MCF 10A (cell line): ENCODE results near the gene RGS13. TPM values are rescaled to one million over a fixed set of nuclear protein-coding genes. Genes with fewer than 3 reads are reported as not detected.

ENCODE experiments used
- BruUV-seq: library from RNA; stranded (reverse); fragments of 400-500 nt; replicated peaks from 2 replicates; lab custom pipeline; 2021; lab: Mats Ljungman, UMichigan
- CTCF ChIA-PET: fragments of 300-600 bp; sonication (Branson Sonifier 250); formaldehyde crosslinking; extraction: SDS; loops from one replicate; lab custom pipeline; 2021; ENCODE audit warnings: antibody characterized with exemption, inconsistent platforms; lab: Yijun Ruan, JAX
- POLR2A ChIA-PET: fragments of 300-600, 350-650 bp; sonication (Branson Sonifier 250); formaldehyde crosslinking; extraction: SDS; loops from one replicate; lab custom pipeline; 2020; ENCODE audit warnings: antibody characterized with exemption, inconsistent platforms; lab: Yijun Ruan, JAX
- DNase-seq: peaks from one replicate; pipeline ENCODE4 v3.0.0-alpha.2; 2018; ENCODE audit not compliant: unreplicated experiment
- H3K27ac Mint-ChIP-seq: one replicate; pipeline ENCODE4 v1.8.0; 2022; ENCODE audit warnings: mild to moderate bottlenecking, low read depth, mixed read lengths; ENCODE audit not compliant: unreplicated experiment
- H3K27me3 Mint-ChIP-seq: one replicate; pipeline ENCODE4 v1.8.0; 2022; ENCODE audit warnings: mixed read lengths; ENCODE audit not compliant: insufficient read depth, unreplicated experiment
- H3K36me3 Mint-ChIP-seq: one replicate; pipeline ENCODE4 v1.8.0; 2022; ENCODE audit warnings: mild to moderate bottlenecking, moderate library complexity, mixed read lengths; ENCODE audit not compliant: insufficient read depth, unreplicated experiment
- H3K4me1 Mint-ChIP-seq: one replicate; pipeline ENCODE4 v1.8.0; 2022; ENCODE audit warnings: mixed read lengths; ENCODE audit not compliant: insufficient read depth, unreplicated experiment
- H3K4me3 Mint-ChIP-seq: one replicate; pipeline ENCODE4 v1.8.0; 2022; ENCODE audit warnings: mild to moderate bottlenecking, moderate library complexity, mixed read lengths; ENCODE audit not compliant: unreplicated experiment
- H3K9me3 Mint-ChIP-seq: one replicate; pipeline ENCODE4 v1.8.0; 2022; ENCODE audit warnings: mixed read lengths; ENCODE audit not compliant: unreplicated experiment
- intact Hi-C: fragments of 100-400 bp; cut with micrococcal nuclease; formaldehyde crosslinking; loops from 2 replicates; pipeline ENCODE4 v1.14.1; 2022
- total RNA-seq: library from RNA; stranded (reverse); gene quantifications from 2 replicates; pipeline ENCODE4 v1.2.3, GENCODE V29; 2022
- TF ChIP-seq, protein P1 (sequence below): fragments of 200-600 bp; IDR thresholded peaks from one replicate; pipeline ENCODE4 v1.8.0; 2022; ENCODE audit warnings: antibody characterized with exemption, mild to moderate bottlenecking; ENCODE audit not compliant: unreplicated experiment

Gene RGS13
- total RNA-seq, 1 experiment from 2014 or later, result not detected

DNA sequence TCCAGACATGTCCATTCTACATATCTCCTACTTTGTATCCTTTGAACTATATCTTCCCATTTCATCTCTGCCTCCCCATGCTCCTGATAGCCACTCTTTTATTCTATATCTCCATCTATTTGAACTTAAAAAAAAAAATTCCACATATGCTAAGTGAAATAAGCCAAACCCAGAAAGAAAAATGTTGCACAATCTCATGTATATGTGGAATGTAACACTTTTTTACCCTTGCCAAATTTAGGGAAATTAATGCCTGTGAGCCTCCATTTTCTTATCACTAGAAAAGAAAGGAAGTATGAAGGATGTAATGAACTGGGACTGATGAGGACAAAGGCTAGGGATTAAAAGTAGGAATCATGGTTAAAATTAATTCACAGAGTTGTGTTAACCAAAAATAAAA is 53.5 kb downstream of the RGS13 start:
- H3K27ac Mint-ChIP-seq, result no peak overlapping the region
- no peaks in the 10 kb centered on the region for H3K36me3 Mint-ChIP-seq
- H3K27me3 Mint-ChIP-seq, result no peaks in the 10 kb centered on the region
- no peaks in the 10 kb centered on the region for H3K4me1 Mint-ChIP-seq
- BruUV-seq, result no TSS peak
- TF ChIP-seq, protein P1, sequence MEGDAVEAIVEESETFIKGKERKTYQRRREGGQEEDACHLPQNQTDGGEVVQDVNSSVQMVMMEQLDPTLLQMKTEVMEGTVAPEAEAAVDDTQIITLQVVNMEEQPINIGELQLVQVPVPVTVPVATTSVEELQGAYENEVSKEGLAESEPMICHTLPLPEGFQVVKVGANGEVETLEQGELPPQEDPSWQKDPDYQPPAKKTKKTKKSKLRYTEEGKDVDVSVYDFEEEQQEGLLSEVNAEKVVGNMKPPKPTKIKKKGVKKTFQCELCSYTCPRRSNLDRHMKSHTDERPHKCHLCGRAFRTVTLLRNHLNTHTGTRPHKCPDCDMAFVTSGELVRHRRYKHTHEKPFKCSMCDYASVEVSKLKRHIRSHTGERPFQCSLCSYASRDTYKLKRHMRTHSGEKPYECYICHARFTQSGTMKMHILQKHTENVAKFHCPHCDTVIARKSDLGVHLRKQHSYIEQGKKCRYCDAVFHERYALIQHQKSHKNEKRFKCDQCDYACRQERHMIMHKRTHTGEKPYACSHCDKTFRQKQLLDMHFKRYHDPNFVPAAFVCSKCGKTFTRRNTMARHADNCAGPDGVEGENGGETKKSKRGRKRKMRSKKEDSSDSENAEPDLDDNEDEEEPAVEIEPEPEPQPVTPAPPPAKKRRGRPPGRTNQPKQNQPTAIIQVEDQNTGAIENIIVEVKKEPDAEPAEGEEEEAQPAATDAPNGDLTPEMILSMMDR, result no peak
- POLR2A ChIA-PET, result no interaction called here
- H3K4me3 Mint-ChIP-seq, result no peak overlapping the region
- no peak for DNase-seq
- H3K9me3 Mint-ChIP-seq, result peaks cover 28% of the 10 kb centered on the region
- CTCF ChIA-PET, result interaction anchor here (0.6 kb wide), 1 partner anchor 203 kb away, joined by 3 read pairs; no protein-coding TSS in a partner anchor
- intact Hi-C loops, result no loop called here

DNA sequence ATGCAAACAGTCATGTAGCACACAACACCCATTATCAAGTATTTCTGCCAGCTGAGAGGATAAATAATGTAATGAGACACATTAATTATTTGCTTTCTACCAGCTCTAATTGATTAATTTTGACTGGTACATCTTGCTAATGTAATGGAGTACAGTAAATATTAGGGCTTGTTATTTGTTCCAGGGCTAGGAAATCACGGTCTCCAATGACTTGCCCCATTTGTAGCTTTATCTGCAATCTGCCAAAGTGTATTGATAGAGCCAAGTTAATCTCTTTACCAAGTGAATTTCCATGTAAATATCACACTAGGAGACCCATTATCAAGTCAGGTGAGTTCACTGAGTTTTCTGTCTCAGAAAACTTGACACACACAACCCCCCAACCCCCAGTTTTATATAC is 55.1 kb downstream of the RGS13 start:
- Mint-ChIP-seq H3K9me3 (peaks cover 18% of the 10 kb centered on the region), H3K36me3 (no peaks in the 10 kb centered on the region), H3K27me3 (no peaks in the 10 kb centered on the region), H3K4me3 (no peak overlapping the region), H3K4me1 (no peaks in the 10 kb centered on the region), H3K27ac (no peak overlapping the region)
- ChIA-PET POLR2A (no interaction called here), CTCF (no interaction called here)
- intact Hi-C loops, result no loop called here
- no TSS peak for BruUV-seq
- no peak for DNase-seq
- TF ChIP-seq, protein P1, result no peak

DNA sequence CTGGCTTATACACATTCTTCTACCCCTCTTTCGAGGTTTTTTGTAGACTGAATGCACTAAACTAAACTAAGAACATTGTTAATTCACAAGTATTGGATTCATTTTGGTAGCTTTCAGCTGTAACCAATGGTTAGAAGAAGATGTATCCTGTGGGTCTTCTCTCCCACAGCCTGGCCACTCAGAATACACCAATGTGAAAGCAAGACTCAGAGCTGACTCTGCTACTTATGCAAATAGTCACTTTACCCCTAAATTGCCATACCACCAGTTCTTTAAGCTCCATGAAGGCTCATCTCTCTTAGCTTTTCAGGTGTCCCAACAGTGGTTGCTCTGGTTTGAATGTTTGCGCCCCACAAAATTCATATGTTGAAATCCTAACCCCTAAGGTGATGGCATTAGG is 60.1 kb downstream of the RGS13 start:
- DNase-seq, result no peak
- Mint-ChIP-seq H3K27me3 (no peaks in the 10 kb centered on the region), H3K27ac (no peak overlapping the region), H3K4me3 (no peak overlapping the region), H3K36me3 (no peaks in the 10 kb centered on the region), H3K9me3 (no peaks in the 10 kb centered on the region), H3K4me1 (peaks cover 9% of the 10 kb centered on the region)
- no TSS peak for BruUV-seq
- POLR2A ChIA-PET, result interaction anchor here (0.6 kb wide), 1 partner anchor 119 kb away, joined by 3 read pairs; no protein-coding TSS in a partner anchor
- TF ChIP-seq, protein P1, result no peak
- intact Hi-C loops, result no loop called here
- CTCF ChIA-PET, result interaction anchor here (0.7 to 0.8 kb wide), 2 partner anchors 10 to 59 kb away, joined by 3 to 4 read pairs; no protein-coding TSS in a partner anchor

DNA sequence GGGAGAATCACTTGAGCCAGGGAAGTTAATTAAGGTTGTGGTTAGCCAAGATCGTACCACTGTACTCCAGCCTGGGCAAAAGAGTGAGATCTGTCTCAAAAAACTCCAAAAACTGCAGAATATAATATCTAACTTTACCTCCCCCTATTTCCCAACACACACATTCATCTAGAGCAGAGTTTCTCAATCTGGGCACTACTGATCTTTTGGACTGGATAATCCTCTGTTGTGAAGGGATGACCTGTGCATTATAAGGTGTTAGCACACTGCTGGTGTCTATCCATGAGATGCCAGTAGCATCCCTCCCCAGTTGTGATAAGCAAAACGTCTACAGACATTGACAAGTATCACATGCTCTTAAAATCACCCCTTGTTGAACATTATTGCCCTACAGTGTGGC is 61.8 kb downstream of the RGS13 start:
- H3K9me3 Mint-ChIP-seq, result no peaks in the 10 kb centered on the region
- no peak for DNase-seq
- peaks cover 10% of the 10 kb centered on the region for H3K4me1 Mint-ChIP-seq
- H3K27me3 Mint-ChIP-seq, result no peaks in the 10 kb centered on the region
- ChIA-PET POLR2A (no interaction called here), CTCF (interaction anchor here (0.6 kb wide), 2 partner anchors 220 to 351 kb away, joined by 3 to 5 read pairs; no protein-coding TSS in a partner anchor)
- H3K36me3 Mint-ChIP-seq, result no peaks in the 10 kb centered on the region
- no TSS peak for BruUV-seq
- intact Hi-C loops, result no loop called here
- no peak overlapping the region for H3K27ac Mint-ChIP-seq
- TF ChIP-seq, protein P1, result no peak
- H3K4me3 Mint-ChIP-seq, result no peak overlapping the region
